ENCODE measurements around the gene DIP2C.

DNA sequence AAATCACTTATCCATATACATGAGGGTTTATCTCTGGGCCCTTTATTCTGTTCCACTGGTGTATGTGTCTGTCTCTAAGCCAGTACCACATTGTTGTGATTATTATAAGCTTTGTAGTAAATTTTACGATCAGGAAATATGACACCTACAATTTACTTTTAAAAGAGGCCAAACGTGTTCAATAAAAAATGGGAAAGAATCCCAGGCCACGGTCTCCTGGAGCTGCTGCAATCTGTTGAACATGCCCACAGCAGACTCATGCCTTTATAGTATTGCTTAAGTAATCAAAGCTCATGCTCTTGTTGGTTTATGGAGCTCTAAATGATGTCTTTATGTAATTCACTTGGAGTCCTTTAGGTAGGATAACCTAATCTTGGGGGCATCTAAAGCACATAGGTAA, 281.2 kb downstream of the DIP2C start:
- TF ChIP-seq, protein P1, sequence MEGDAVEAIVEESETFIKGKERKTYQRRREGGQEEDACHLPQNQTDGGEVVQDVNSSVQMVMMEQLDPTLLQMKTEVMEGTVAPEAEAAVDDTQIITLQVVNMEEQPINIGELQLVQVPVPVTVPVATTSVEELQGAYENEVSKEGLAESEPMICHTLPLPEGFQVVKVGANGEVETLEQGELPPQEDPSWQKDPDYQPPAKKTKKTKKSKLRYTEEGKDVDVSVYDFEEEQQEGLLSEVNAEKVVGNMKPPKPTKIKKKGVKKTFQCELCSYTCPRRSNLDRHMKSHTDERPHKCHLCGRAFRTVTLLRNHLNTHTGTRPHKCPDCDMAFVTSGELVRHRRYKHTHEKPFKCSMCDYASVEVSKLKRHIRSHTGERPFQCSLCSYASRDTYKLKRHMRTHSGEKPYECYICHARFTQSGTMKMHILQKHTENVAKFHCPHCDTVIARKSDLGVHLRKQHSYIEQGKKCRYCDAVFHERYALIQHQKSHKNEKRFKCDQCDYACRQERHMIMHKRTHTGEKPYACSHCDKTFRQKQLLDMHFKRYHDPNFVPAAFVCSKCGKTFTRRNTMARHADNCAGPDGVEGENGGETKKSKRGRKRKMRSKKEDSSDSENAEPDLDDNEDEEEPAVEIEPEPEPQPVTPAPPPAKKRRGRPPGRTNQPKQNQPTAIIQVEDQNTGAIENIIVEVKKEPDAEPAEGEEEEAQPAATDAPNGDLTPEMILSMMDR (IDR thresholded peaks at IDR 0.05), result no peak
- TF ChIP-seq POLR2A (IDR thresholded peaks at IDR 0.05), result no peak
